HL-60 (cell line): ENCODE measurements around the gene EMC6.

Experiments
- CTCF ChIP-seq: IDR thresholded peaks from one replicate; pipeline ENCODE4 v1.5.1; 2011; ENCODE audit warnings: low read length, control low read depth, inconsistent platforms; ENCODE audit not compliant: insufficient read depth
- GABPA ChIP-seq: IDR thresholded peaks from 2 replicates; pipeline ENCODE4 v1.6.1; 2012; ENCODE audit warnings: low read depth
- POLR2AphosphoS5 ChIP-seq: IDR thresholded peaks from 2 replicates; pipeline ENCODE4 v1.6.1; 2012; ENCODE audit warnings: low read depth
- REST ChIP-seq: IDR thresholded peaks from 2 replicates; pipeline ENCODE4 v1.6.1; 2012; ENCODE audit warnings: low read depth; ENCODE audit not compliant: insufficient replicate concordance
- SPI1 ChIP-seq: IDR thresholded peaks from 2 replicates; pipeline ENCODE4 v1.6.1; 2012; ENCODE audit warnings: low read depth, mild to moderate bottlenecking, borderline replicate concordance

GRCh38 chr17:3672571-3672970 is 4.0 kb downstream of the EMC6 start:
- TF ChIP-seq CTCF, result no peak
- TF ChIP-seq GABPA, result no peak
- no peak for TF ChIP-seq POLR2AphosphoS5
- TF ChIP-seq REST, result no peak
- no peak for TF ChIP-seq SPI1
